Mucosa of descending colon (tissue), 3 donors: ENCODE results near the gene SLC2A9. TPM values are rescaled to one million over a fixed set of nuclear protein-coding genes. Genes with fewer than 3 reads are reported as not detected.

Source experiments
- ATAC-seq: fragments of 200-7000 bp; cut with Tn5 transposase; one replicate; pipeline ENCODE4 v1.9.1; 2020; ENCODE audit warnings: mild to moderate bottlenecking, moderate library complexity
- DNase-seq, 3 donors: peaks; one replicate each; pipeline ENCODE4 v3.0.0-alpha.2; 2020
- H3K36me3 ChIP-seq: fragments of 200-600 bp; one replicate; pipeline ENCODE4 v1.8.0; 2021; ENCODE audit warnings: low read depth, mild to moderate bottlenecking
- H3K4me1 ChIP-seq: fragments of 200-600 bp; one replicate; pipeline ENCODE4 v1.8.0; 2021; ENCODE audit warnings: low read depth, mild to moderate bottlenecking
- H3K4me3 ChIP-seq: fragments of 200-600 bp; one replicate; pipeline ENCODE4 v1.8.0; 2021; ENCODE audit warnings: mild to moderate bottlenecking
- H3K9me3 ChIP-seq: fragments of 200-600 bp; one replicate; pipeline ENCODE4 v1.8.0; 2021; ENCODE audit warnings: mild to moderate bottlenecking
- intact Hi-C, 2 donors: fragments of 100-400 bp; cut with DNase I in 1 of 2; cut with micrococcal nuclease in 1 of 2; formaldehyde crosslinking; loops; one replicate each; pipeline versions ENCODE4 v1.11.0 to v1.11.1; 2022; cut with DNase I, micrococcal nuclease
- total RNA-seq, 3 donors: library from RNA; stranded (reverse); fragmentation: NEBNext Ultra II Directional in 2 of 3; extraction: Animal tissue kit (Norgen Biotek cat#: 25700) in 2 of 3; gene quantifications; one replicate each; pipeline versions ENCODE4 v1.2.1 to v1.2.4, GENCODE V29; 2021 to 2023
- TF ChIP-seq, protein P1 (sequence below): fragments of 200-600 bp; IDR thresholded peaks from one replicate; pipeline ENCODE4 v1.8.0; 2022; ENCODE audit warnings: antibody characterized with exemption, mild to moderate bottlenecking
- donor health status: DM: no; HTN: no; CAD: no; lungs with moderate emphysema.
- donor health status: DM: no; HTN: no; CAD: no.
- donor health status: DM: no; HTN: yes; CAD: no.

The SLC2A9 gene
- total RNA-seq, 3 donors from 2014 or later = 4.8 to 8.9 (median 8.1) TPM

DNA sequence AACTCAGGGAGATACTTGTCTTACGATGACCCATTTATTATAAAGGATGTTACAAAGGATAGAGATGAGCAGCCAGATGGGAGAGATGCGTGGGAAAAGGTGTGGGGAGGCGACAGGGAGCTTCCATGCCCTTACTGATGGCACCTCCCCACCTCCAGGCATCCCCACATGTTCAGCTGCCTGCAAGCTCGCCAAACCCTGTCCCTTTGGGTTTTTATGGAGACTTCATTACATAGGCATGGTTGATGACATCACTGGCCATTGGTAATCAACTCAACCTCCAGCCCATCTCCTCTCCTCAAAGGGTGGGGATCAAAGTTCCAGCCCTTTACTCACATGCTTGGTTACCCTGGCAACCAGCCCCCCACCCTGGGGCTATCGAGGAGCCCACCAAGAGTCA is 29.4 kb upstream of the SLC2A9 start:
- Histone ChIP-seq H3K4me3 (no peak overlapping the region), H3K9me3 (no peaks in the 10 kb centered on the region), H3K36me3 (no peaks in the 10 kb centered on the region), H3K4me1 (no peaks in the 10 kb centered on the region)
- ATAC-seq (no peak), DNase-seq (no peak)
- TF ChIP-seq, protein P1, sequence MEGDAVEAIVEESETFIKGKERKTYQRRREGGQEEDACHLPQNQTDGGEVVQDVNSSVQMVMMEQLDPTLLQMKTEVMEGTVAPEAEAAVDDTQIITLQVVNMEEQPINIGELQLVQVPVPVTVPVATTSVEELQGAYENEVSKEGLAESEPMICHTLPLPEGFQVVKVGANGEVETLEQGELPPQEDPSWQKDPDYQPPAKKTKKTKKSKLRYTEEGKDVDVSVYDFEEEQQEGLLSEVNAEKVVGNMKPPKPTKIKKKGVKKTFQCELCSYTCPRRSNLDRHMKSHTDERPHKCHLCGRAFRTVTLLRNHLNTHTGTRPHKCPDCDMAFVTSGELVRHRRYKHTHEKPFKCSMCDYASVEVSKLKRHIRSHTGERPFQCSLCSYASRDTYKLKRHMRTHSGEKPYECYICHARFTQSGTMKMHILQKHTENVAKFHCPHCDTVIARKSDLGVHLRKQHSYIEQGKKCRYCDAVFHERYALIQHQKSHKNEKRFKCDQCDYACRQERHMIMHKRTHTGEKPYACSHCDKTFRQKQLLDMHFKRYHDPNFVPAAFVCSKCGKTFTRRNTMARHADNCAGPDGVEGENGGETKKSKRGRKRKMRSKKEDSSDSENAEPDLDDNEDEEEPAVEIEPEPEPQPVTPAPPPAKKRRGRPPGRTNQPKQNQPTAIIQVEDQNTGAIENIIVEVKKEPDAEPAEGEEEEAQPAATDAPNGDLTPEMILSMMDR = no peak
- intact Hi-C loops = no loop called here

DNA sequence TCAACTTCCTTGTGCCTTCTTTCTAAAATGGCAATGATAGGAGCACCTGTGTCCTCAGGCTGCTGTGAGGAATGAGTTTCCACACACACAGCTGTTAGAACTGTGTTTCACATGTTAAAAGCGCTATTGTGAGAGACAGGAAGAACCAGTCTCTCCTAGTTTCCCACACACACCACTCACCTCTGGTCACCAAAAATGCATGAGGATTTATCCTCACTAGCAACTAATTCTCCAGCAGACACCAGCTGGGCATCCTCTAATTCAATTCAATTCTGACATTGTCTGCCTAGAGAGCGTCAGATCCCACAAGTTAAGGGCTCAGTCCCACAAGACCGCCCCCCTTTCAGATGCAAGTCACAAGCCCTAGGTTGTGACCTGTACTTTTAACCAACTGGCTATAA is 29.0 kb upstream of the SLC2A9 start:
- Histone ChIP-seq H3K4me3 (no peak overlapping the region), H3K4me1 (no peaks in the 10 kb centered on the region), H3K9me3 (no peaks in the 10 kb centered on the region), H3K36me3 (no peaks in the 10 kb centered on the region)
- TF ChIP-seq, protein P1 = no peak
- DNase-seq (no peak), ATAC-seq (no peak)
- intact Hi-C loops = no loop called here

DNA sequence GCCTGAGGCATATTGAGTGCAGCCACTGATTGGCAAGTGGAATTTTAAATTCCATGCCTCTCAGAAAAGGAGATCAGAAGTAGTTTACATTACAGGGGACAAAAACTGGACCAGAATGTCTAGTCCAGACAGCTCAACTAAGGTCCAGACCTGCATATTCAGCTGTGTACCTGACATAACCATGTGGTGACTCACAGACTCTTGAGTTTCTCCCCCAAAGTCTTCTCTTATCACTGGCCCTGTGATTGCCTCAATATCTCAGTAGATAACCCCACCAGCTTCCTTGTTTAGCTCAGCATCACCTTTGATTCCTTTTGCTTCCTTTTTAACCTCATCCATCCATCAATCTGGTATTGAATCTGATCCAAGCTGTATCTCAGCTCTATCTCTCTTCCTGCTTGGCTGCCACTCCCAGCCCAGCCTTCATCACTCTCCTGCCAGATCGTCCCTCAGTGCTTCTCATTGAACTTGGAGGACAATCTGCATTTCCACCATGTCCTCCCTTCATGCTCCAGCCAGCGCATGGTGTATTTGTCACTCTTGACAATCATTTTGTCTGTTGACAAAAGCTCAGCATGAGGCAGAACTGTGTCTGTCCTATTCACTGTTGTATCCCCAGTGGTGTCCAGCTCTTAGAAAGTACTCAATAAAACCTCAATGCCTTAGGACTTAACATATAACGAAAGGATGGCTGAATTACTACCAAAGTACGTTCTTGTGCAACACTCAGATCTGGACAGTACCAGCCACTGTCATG is 27.8 kb upstream of the SLC2A9 start:
- Histone ChIP-seq H3K4me1 (no peaks in the 10 kb centered on the region), H3K4me3 (no peak overlapping the region), H3K36me3 (no peaks in the 10 kb centered on the region), H3K9me3 (no peaks in the 10 kb centered on the region)
- TF ChIP-seq, protein P1 = no peak
- ATAC-seq = peak; percentile 37
- DNase-seq = no peak
- intact Hi-C loops = no loop called here

DNA sequence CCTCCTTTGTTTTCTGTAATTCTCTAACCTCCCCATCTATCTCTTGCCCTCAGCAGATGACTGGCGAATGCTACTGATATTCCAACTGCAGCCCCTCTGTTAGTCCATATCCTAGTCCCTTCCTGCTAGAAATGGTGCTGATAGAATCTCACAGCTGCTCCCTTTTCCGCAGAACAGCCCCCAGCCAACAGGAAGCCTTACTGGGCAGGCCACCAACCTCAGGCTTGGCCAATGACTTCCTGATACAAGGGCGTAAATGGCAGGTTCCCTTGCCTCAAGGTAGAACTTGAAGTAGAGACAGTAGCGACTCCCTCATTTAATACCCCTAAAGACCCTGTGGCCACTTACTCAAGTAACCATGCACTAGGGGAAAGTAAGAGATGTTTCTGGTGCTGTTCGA is 26.7 kb upstream of the SLC2A9 start:
- DNase-seq (no peak), ATAC-seq (no peak)
- no peaks in the 10 kb centered on the region for H3K36me3 ChIP-seq
- intact Hi-C loops = no loop called here
- no peaks in the 10 kb centered on the region for H3K9me3 ChIP-seq
- TF ChIP-seq, protein P1 = no peak
- no peaks in the 10 kb centered on the region for H3K4me1 ChIP-seq
- no peak overlapping the region for H3K4me3 ChIP-seq

DNA sequence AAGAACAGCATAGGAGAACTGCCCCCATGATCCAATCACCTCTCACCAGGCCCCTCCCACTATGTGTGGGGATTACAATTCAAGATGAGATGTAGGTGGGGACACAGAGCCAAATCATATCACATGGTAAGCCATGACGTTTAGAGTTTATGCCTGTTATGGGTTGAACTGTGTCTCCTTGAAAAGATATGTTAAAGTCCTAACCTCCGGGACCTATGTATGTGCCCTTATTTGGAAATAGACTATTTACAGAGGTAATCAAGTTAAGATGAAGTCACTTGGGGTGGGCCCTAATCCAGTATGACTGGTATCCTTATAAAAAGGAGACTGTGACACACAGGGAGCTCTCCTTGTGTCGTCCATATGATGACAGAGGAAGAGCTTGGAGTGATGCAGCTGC is 25.2 kb upstream of the SLC2A9 start:
- TF ChIP-seq, protein P1 = no peak
- no peak for DNase-seq
- no peaks in the 10 kb centered on the region for H3K9me3 ChIP-seq
- ATAC-seq = no peak
- H3K36me3 ChIP-seq = no peaks in the 10 kb centered on the region
- no peaks in the 10 kb centered on the region for H3K4me1 ChIP-seq
- H3K4me3 ChIP-seq = no peak overlapping the region
- intact Hi-C loops = no loop called here

DNA sequence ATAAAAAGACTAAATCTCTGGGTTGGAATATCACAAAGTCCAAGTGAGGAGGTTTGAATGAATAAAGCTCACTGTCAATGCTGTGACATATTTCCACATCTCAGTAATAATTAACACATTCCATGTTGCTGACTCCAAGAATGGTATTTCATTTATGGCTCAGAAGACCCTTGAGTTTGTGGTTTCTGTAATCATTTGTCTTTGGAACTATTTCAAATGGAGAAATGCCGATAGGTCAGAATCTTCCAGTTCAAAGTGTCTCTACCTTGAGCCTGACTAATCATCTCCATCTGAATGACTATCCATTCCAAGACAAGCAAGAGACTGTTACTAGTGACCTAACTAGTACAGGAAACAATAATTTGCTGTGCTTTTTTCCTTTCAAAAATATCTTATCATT is 24.2 kb upstream of the SLC2A9 start:
- no peak for ATAC-seq
- DNase-seq = no peak
- intact Hi-C loops = no loop called here

More for the DNA sequence above, 24.2 kb upstream of the SLC2A9 start:
- TF ChIP-seq, protein P1 = no peak
- H3K4me3 ChIP-seq = no peak overlapping the region
- no peaks in the 10 kb centered on the region for H3K9me3 ChIP-seq
- H3K36me3 ChIP-seq = no peaks in the 10 kb centered on the region
- H3K4me1 ChIP-seq = no peaks in the 10 kb centered on the region
